Prostate gland (tissue), 2 donors: ENCODE data around the gene RPLP1. TPM values are rescaled to one million over a fixed set of nuclear protein-coding genes. Genes with fewer than 3 reads are reported as not detected.

Source experiments
- DNase-seq: peaks from one replicate; pipeline ENCODE4 v3.0.0-alpha.2; 2019; ENCODE audit warnings: low spot score
- H3K27ac ChIP-seq, 2 donors: fragments of 200-600 bp; sonication (generic); 2 replicates each; pipeline ENCODE4 v1.5.1; 2017 to 2019
- H3K27me3 ChIP-seq: fragments of 200-600 bp; sonication (generic); replicated peaks from 2 replicates; pipeline ENCODE4 v1.5.1; 2019; ENCODE audit not compliant: insufficient read depth
- H3K36me3 ChIP-seq, 2 donors: fragments of 200-600 bp; sonication (generic); 1 replicate in 1 of 2; 2 replicates in 1 of 2; pipeline versions ENCODE4 v1.5.1 to v1.8.1; 2017 to 2019
- H3K4me1 ChIP-seq: fragments of 200-600 bp; sonication (generic); replicated peaks from 2 replicates; pipeline ENCODE4 v1.5.1; 2019
- H3K4me3 ChIP-seq, 2 donors: fragments of 200-600 bp; sonication (generic); 2 replicates each; pipeline ENCODE4 v1.5.1; 2017 to 2019
- H3K9me3 ChIP-seq: fragments of 200-600 bp; sonication (generic); 2 replicates; pipeline ENCODE4 v1.5.1; 2017
- CTCF ChIP-seq, 4 experiments: fragments of 200-600 bp in 2 of 4; fragments of 450-650 bp in 2 of 4; sonication (generic) in 2 of 4; IDR thresholded peaks; 1 replicate in 3 of 4; 2 replicates in 1 of 4; pipeline ENCODE4 v1.5.1; 2016 to 2019; ENCODE audit warnings: antibody characterized with exemption in 4 of 4, mild to moderate bottlenecking in 2 of 4, moderate library complexity in 2 of 4
- POLR2A ChIP-seq: fragments of 450-650 bp; IDR thresholded peaks from one replicate; pipeline ENCODE4 v1.6.1; 2016; ENCODE audit warnings: antibody characterized with exemption, mild to moderate bottlenecking
- POLR2AphosphoS5 ChIP-seq: sonication (generic); formaldehyde crosslinking; IDR thresholded peaks from one replicate; pipeline ENCODE4 v1.6.1; 2017; ENCODE audit warnings: antibody characterized with exemption
- WGBS: methylation state at CpG from one replicate; pipeline ENCODE4 v1.1.5; 2018; 5-methylcytosine and 5-hydroxymethylcytosine counted together
- intact Hi-C: fragments of 100-400 bp; cut with DNase I; formaldehyde crosslinking; loops from one replicate; pipeline ENCODE4 v1.14.2; 2022
- total RNA-seq, 2 donors: library from RNA; depleted of rRNA; stranded (reverse); fragments of >200 nt; gene quantifications; one replicate each; pipeline ENCODE4 v1.1.0, GENCODE V29; 2016

Gene RPLP1
- total RNA-seq, 2 donors from 2014 or later = 593 to 930 TPM

- WGBS = 40% methylated on average over 8 of the region's 8 CpGs
- TF ChIP-seq CTCF (IDR thresholded peaks at IDR 0.05) = peak; percentile 66 to 98 (median 94)
- peak; percentile 80 for TF ChIP-seq POLR2AphosphoS5
- no peak for TF ChIP-seq POLR2A
- Histone ChIP-seq H3K27ac (no peak overlapping the region), H3K4me3 (no peak overlapping the region), H3K9me3 (no peaks in the 10 kb centered on the region), H3K4me1 (no peaks in the 10 kb centered on the region), H3K27me3 (no peaks in the 10 kb centered on the region), H3K36me3 (no peaks in the 10 kb centered on the region)
- intact Hi-C loops = loop anchor here (5.0 kb wide), 1 partner anchor 1011 kb away; no protein-coding TSS in a partner anchor
- peak; percentile 78 for DNase-seq
Measured at GRCh38 chr15:69475769-69476358, 23.2 kb downstream of the RPLP1 start.

GRCh38 chr15:69476704-69477473 lies 24.3 kb downstream of the RPLP1 start:
- H3K27me3 ChIP-seq = no peaks in the 10 kb centered on the region
- no peak for TF ChIP-seq POLR2AphosphoS5
- no peak for TF ChIP-seq CTCF (IDR thresholded peaks at IDR 0.05)
- no peak for TF ChIP-seq POLR2A
- no peak for DNase-seq
- no peaks in the 10 kb centered on the region for H3K9me3 ChIP-seq
- intact Hi-C loops = loop anchor here (5.0 kb wide), 1 partner anchor 1010 kb away; no protein-coding TSS in a partner anchor
- H3K36me3 ChIP-seq = no peaks in the 10 kb centered on the region
- WGBS = 89% methylated on average over 9 of the region's 9 CpGs
- no peak overlapping the region for H3K27ac ChIP-seq
- H3K4me3 ChIP-seq = no peak overlapping the region
- H3K4me1 ChIP-seq = no peaks in the 10 kb centered on the region

GRCh38 chr15:69478259-69478781 lies 25.7 kb downstream of the RPLP1 start:
- Histone ChIP-seq H3K4me3 (no peak overlapping the region), H3K9me3 (no peaks in the 10 kb centered on the region), H3K27ac (no peak overlapping the region), H3K27me3 (no peaks in the 10 kb centered on the region), H3K4me1 (no peaks in the 10 kb centered on the region), H3K36me3 (no peaks in the 10 kb centered on the region)
- peak; percentile 43 for DNase-seq
- TF ChIP-seq CTCF (IDR thresholded peaks at IDR 0.05) (peak; percentile 55 to 88 (median 76)), POLR2A (no peak)
- WGBS = 39% methylated on average over 13 of the region's 13 CpGs
- intact Hi-C loops = loop anchor here (5.0 kb wide), 1 partner anchor 1009 kb away; no protein-coding TSS in a partner anchor

- H3K36me3 ChIP-seq = no peaks in the 10 kb centered on the region
- WGBS = 86% methylated on average over 4 of the region's 4 CpGs
- intact Hi-C loops = loop anchor here (5.0 kb wide), 1 partner anchor 1008 kb away; no protein-coding TSS in a partner anchor
- no peak overlapping the region for H3K4me3 ChIP-seq
- TF ChIP-seq CTCF (IDR thresholded peaks at IDR 0.05) (no peak), POLR2AphosphoS5 (no peak), POLR2A (no peak)
- no peaks in the 10 kb centered on the region for H3K9me3 ChIP-seq
- DNase-seq = no peak
- H3K4me1 ChIP-seq = peaks cover 4% of the 10 kb centered on the region
- no peaks in the 10 kb centered on the region for H3K27me3 ChIP-seq
- no peak overlapping the region for H3K27ac ChIP-seq
Measured at GRCh38 chr15:69479081-69479480, 26.5 kb downstream of the RPLP1 start.
